D721Med (cell line): Measurements from ENCODE around the gene ATP6V0D1.

ENCODE experiments used
- DNase-seq: peaks from one replicate; pipeline ENCODE4 v3.0.0; 2011; ENCODE audit warnings: low spot score; ENCODE audit not compliant: insufficient read length
- FAIRE-seq: peaks from 2 replicates; lab custom pipeline; 2011; peaks lifted over from hg19 to GRCh38; lab: Jason Lieb, UNC
- CTCF ChIP-seq: IDR thresholded peaks from 2 replicates; pipeline ENCODE4 v1.5.1; 2012; ENCODE audit warnings: mild to moderate bottlenecking, control low read depth; ENCODE audit not compliant: insufficient read depth; ENCODE audit errors: missing control alignments

ATP6V0D1 gene

GRCh38 chr16:67481561-67482232 is 740 bp upstream of the ATP6V0D1 start:
- no peak for TF ChIP-seq CTCF
- DNase-seq: no peak
- no peak for FAIRE-seq

GRCh38 chr16:67477960-67478554 is 2.9 kb downstream of the ATP6V0D1 start:
- TF ChIP-seq CTCF: no peak
- no peak for DNase-seq
- no peak for FAIRE-seq

- no peak for TF ChIP-seq CTCF
- DNase-seq: no peak
- FAIRE-seq: no peak
These were observed 6.2 kb downstream of the ATP6V0D1 start for GRCh38 chr16:67474551-67475455.

- TF ChIP-seq CTCF: no peak
- DNase-seq (no peak), FAIRE-seq (no peak)
These were observed 9.1 kb downstream of the ATP6V0D1 start for GRCh38 chr16:67471758-67472384.

- FAIRE-seq (no peak), DNase-seq (no peak)
- TF ChIP-seq CTCF: no peak
These were observed 10.6 kb downstream of the ATP6V0D1 start for GRCh38 chr16:67470359-67470758.

GRCh38 chr16:67468731-67469130 is 12.2 kb downstream of the ATP6V0D1 start:
- DNase-seq: no peak
- no peak for TF ChIP-seq CTCF
- FAIRE-seq: no peak
